ENCODE data around the gene BABAM2. TPM values are rescaled to one million over a fixed set of nuclear protein-coding genes. Genes with fewer than 3 reads are reported as not detected.

The BABAM2 gene
- total and polyA plus RNA-seq, 9 of the 15 experiments (the other 6 are each of a cell fraction or from before 2014, with no cell fraction given), result 10.9 to 37.4 (median 25.6) TPM

- TF ChIP-seq GTF3C2 (IDR thresholded peaks at IDR 0.05; ENCODE audit: borderline replicate concordance, extremely low read depth, insufficient read length), result no peak
Measured at GRCh38 chr2:28148000-28148399, 257.5 kb downstream of the BABAM2 start (continued).

- Histone ChIP-seq H3K4me2 (ENCODE audit: insufficient read depth, low read length) (no peak overlapping the region), H3K27ac (ENCODE audit: extremely low read depth, low read depth, low read length) (no peak overlapping the region), H3K9ac (ENCODE audit: insufficient read depth in 1 of 2, low read depth in 2 of 2, low read length in 2 of 2) (no peak overlapping the region), H2AFZ (ENCODE audit: low read depth, low read length) (no peak overlapping the region), H3K79me2 (ENCODE audit: control insufficient read depth, insufficient read depth, low read length) (no peaks in the 10 kb centered on the region), H4K20me1 (replicated peaks; ENCODE audit: control insufficient read depth, insufficient read depth, low read length) (no peaks in the 10 kb centered on the region), H3K9me1 (ENCODE audit: control insufficient read depth, insufficient read depth, low read length) (no peaks in the 10 kb centered on the region), H3K9me3 (replicated peaks; ENCODE audit: control insufficient read depth, insufficient read depth, low read depth, low read length) (no peaks in the 10 kb centered on the region), H3K4me1 (replicated peaks in 1 of 2; ENCODE audit: control insufficient read depth in 2 of 2, insufficient read depth in 2 of 2, low read length in 2 of 2) (no peaks in the 10 kb centered on the region), H3K4me3 (no peak overlapping the region), H3K36me3 (ENCODE audit: control insufficient read depth, insufficient read depth, low read length) (no peaks in the 10 kb centered on the region), H3K27me3 (ENCODE audit: control insufficient read depth in 2 of 2, insufficient read depth in 2 of 2, low read length in 2 of 2) (no peaks in the 10 kb centered on the region)
- no peak for FAIRE-seq
- BruUV-seq (replicated peaks), result no TSS peak
- 20% methylated on average over 5 of the region's 5 CpGs for WGBS (ENCODE audit: insufficient coverage, low coverage, missing lambda C conversion rate)
- no peak for TF ChIP-seq PTTG1 (tag; IDR thresholded peaks at IDR 0.05; ENCODE audit: low read depth)
- TF ChIP-seq HES1 (IDR thresholded peaks at IDR 0.05; ENCODE audit: low read depth), result no peak
- TF ChIP-seq POLR3A (IDR thresholded peaks at IDR 0.05; ENCODE audit: borderline replicate concordance, extremely low read depth, insufficient read depth, insufficient read length), result no peak
- TF ChIP-seq HMBOX1 (IDR thresholded peaks at IDR 0.05), result no peak
- no peak for TF ChIP-seq NFATC3 (IDR thresholded peaks at IDR 0.05)
- TF ChIP-seq RAD51 (IDR thresholded peaks at IDR 0.05; ENCODE audit: borderline replicate concordance, low read depth), result no peak
- no peak for TF ChIP-seq DEAF1 (CRISPR knock-in tag; IDR thresholded peaks at IDR 0.05)
- no peak for TF ChIP-seq ZNF263 (CRISPR knock-in tag; IDR thresholded peaks at IDR 0.05; ENCODE audit: borderline replicate concordance)
- TF ChIP-seq NEUROD1 (IDR thresholded peaks at IDR 0.05; ENCODE audit: borderline replicate concordance, low read depth, low read length, partially characterized antibody), result no peak
- TF ChIP-seq ZNF695 (CRISPR knock-in tag; IDR thresholded peaks at IDR 0.05), result no peak
- TF ChIP-seq ILF3 (IDR thresholded peaks at IDR 0.05; ENCODE audit: borderline replicate concordance), result no peak
- no peak for TF ChIP-seq E2F3 (CRISPR knock-in tag; IDR thresholded peaks at IDR 0.05)
- ATAC-seq, result no peak
- intact Hi-C loops (cut with micrococcal nuclease) (no loop called here), in situ Hi-C loops (cut with MboI) (no loop called here)
- ChIA-PET POLR2A (interaction anchor here (0.8 kb wide), 1 partner anchor 269 kb away, joined by 4 read pairs; no protein-coding TSS in a partner anchor), CTCF (ENCODE audit: low intra/inter-chr PET ratio) (no interaction called here)
- DNase-seq (ENCODE audit: extremely low read depth in 1 of 4, low spot score in 3 of 4), result no peak
Measured at GRCh38 chr2:28148566-28148965, 258.0 kb downstream of the BABAM2 start.
